ENCODE results near the gene APOL1.

- no peak for TF ChIP-seq CTCF (IDR thresholded peaks at IDR 0.05; ENCODE audit: low read depth, low read length, missing input control)
- peak; percentile 18 for TF ChIP-seq YY1 (IDR thresholded peaks at IDR 0.05)
- TF ChIP-seq, protein P1, sequence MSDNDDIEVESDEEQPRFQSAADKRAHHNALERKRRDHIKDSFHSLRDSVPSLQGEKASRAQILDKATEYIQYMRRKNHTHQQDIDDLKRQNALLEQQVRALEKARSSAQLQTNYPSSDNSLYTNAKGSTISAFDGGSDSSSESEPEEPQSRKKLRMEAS (IDR thresholded peaks at IDR 0.05): no peak
- TF ChIP-seq EGR1 (IDR thresholded peaks at IDR 0.05; ENCODE audit: low read depth in 2 of 2): no peak
- TF ChIP-seq JUND (IDR thresholded peaks at IDR 0.05): no peak
- TF ChIP-seq, protein P2, sequence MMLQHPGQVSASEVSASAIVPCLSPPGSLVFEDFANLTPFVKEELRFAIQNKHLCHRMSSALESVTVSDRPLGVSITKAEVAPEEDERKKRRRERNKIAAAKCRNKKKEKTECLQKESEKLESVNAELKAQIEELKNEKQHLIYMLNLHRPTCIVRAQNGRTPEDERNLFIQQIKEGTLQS (IDR thresholded peaks at IDR 0.05): no peak
- no peak for TF ChIP-seq GABPA (IDR thresholded peaks at IDR 0.05 in 1 of 2, conservative IDR thresholded peaks at IDR 0.05 in 1 of 2)
- no peak for TF ChIP-seq RAD21 (IDR thresholded peaks at IDR 0.05)
- TF ChIP-seq, protein P3, sequence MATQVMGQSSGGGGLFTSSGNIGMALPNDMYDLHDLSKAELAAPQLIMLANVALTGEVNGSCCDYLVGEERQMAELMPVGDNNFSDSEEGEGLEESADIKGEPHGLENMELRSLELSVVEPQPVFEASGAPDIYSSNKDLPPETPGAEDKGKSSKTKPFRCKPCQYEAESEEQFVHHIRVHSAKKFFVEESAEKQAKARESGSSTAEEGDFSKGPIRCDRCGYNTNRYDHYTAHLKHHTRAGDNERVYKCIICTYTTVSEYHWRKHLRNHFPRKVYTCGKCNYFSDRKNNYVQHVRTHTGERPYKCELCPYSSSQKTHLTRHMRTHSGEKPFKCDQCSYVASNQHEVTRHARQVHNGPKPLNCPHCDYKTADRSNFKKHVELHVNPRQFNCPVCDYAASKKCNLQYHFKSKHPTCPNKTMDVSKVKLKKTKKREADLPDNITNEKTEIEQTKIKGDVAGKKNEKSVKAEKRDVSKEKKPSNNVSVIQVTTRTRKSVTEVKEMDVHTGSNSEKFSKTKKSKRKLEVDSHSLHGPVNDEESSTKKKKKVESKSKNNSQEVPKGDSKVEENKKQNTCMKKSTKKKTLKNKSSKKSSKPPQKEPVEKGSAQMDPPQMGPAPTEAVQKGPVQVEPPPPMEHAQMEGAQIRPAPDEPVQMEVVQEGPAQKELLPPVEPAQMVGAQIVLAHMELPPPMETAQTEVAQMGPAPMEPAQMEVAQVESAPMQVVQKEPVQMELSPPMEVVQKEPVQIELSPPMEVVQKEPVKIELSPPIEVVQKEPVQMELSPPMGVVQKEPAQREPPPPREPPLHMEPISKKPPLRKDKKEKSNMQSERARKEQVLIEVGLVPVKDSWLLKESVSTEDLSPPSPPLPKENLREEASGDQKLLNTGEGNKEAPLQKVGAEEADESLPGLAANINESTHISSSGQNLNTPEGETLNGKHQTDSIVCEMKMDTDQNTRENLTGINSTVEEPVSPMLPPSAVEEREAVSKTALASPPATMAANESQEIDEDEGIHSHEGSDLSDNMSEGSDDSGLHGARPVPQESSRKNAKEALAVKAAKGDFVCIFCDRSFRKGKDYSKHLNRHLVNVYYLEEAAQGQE (IDR thresholded peaks at IDR 0.05): peak; percentile 52
- TF ChIP-seq SP1 (IDR thresholded peaks at IDR 0.05): no peak
- no peak for TF ChIP-seq FOXA2 (IDR thresholded peaks at IDR 0.05)
- no peak for TF ChIP-seq HNF4G (IDR thresholded peaks at IDR 0.05)
These were observed at the start of gene APOL1 for GRCh38 chr22:36252754-36253522.
